ENCODE results near the gene UBE2G2.
A peak's percentile ranks its signal among the peaks of the same experiment; 100 is the strongest.

The UBE2G2 gene

GRCh38 chr21:44762221-44763049 lies 39.2 kb downstream of the UBE2G2 start:
- no peak for DNase-seq

GRCh38 chr21:44761747-44762208 lies 39.8 kb downstream of the UBE2G2 start:
- no peak for DNase-seq

- DNase-seq: peak in 1 of 2 donors; percentile 6
These were observed 40.5 kb downstream of the UBE2G2 start for GRCh38 chr21:44761011-44761729.

GRCh38 chr21:44760376-44760775 lies 41.2 kb downstream of the UBE2G2 start:
- DNase-seq: no peak

- no peak for DNase-seq
These were observed 41.9 kb downstream of the UBE2G2 start for GRCh38 chr21:44759628-44760285.

GRCh38 chr21:44758781-44759627 lies 42.6 kb downstream of the UBE2G2 start:
- DNase-seq: no peak

- no peak for DNase-seq
These were observed 43.5 kb downstream of the UBE2G2 start for GRCh38 chr21:44758141-44758561.

- no peak for DNase-seq
These were observed 43.9 kb downstream of the UBE2G2 start for GRCh38 chr21:44757731-44758130.

GRCh38 chr21:44756423-44757185 lies 45.0 kb downstream of the UBE2G2 start:
- DNase-seq: no peak

- DNase-seq: peak in 1 of 2 donors; percentile 25
These were observed 46.4 kb downstream of the UBE2G2 start for GRCh38 chr21:44755227-44755626.

GRCh38 chr21:44753357-44753756 lies 48.3 kb downstream of the UBE2G2 start:
- no peak for DNase-seq

- DNase-seq: no peak
These were observed 48.9 kb downstream of the UBE2G2 start for GRCh38 chr21:44752671-44753235.

- no peak for DNase-seq
These were observed 49.6 kb downstream of the UBE2G2 start for GRCh38 chr21:44751799-44752636.

GRCh38 chr21:44751186-44751798 lies 50.3 kb downstream of the UBE2G2 start:
- no peak for DNase-seq

GRCh38 chr21:44750675-44751025 lies 51.0 kb downstream of the UBE2G2 start:
- DNase-seq: no peak

- no peak for DNase-seq
These were observed 51.6 kb downstream of the UBE2G2 start for GRCh38 chr21:44749759-44750674.

GRCh38 chr21:44749116-44749758 lies 52.4 kb downstream of the UBE2G2 start:
- DNase-seq: no peak

- no peak for DNase-seq
These were observed 53.0 kb downstream of the UBE2G2 start for GRCh38 chr21:44748621-44749020.
